GM12864 (cell line): ENCODE data around the gene CYP1A2.

Source experiments
- DNase-seq: peaks from one replicate; pipeline ENCODE4 v3.0.0-alpha.2; 2011; ENCODE audit warnings: low read depth
- H3K4me3 ChIP-seq: 2 replicates; pipeline ENCODE4 v1.5.1; 2011; ENCODE audit warnings: mild to moderate bottlenecking, low read depth, low read length, control low read depth
- CTCF ChIP-seq: IDR thresholded peaks from 2 replicates; pipeline ENCODE4 v1.5.1; 2011; ENCODE audit warnings: low read depth, mild to moderate bottlenecking, moderate library complexity, low read length, control low read depth, inconsistent platforms; ENCODE audit errors: missing control alignments

The CYP1A2 gene

GRCh38 chr15:74781431-74782258 lies 33.0 kb downstream of the CYP1A2 start, which contains the start of gene CSK:
Gene CSK, plus strand, starts transcription at chr15:74782080. Its CDS starts 16,218 bp downstream, at chr15:74798298.
- DNase-seq: no peak
- TF ChIP-seq CTCF: peak; percentile 62
- peak within 1 kb of the TSS; percentile 95 for H3K4me3 ChIP-seq

- DNase-seq: no peak
- peak overlapping the region; percentile 95 for H3K4me3 ChIP-seq
- TF ChIP-seq CTCF: no peak
Measured at GRCh38 chr15:74782259-74783071, 33.8 kb downstream of the CYP1A2 start.

- no peak for TF ChIP-seq CTCF
- no peak for DNase-seq
- H3K4me3 ChIP-seq: peak overlapping the region; percentile 95
Measured at GRCh38 chr15:74783072-74783807, 34.6 kb downstream of the CYP1A2 start.

GRCh38 chr15:74783808-74784175 lies 35.1 kb downstream of the CYP1A2 start:
- peak overlapping the region; percentile 95 for H3K4me3 ChIP-seq
- no peak for TF ChIP-seq CTCF
- DNase-seq: no peak

GRCh38 chr15:74784426-74785193 lies 36.0 kb downstream of the CYP1A2 start:
- H3K4me3 ChIP-seq: peak overlapping the region; percentile 95
- TF ChIP-seq CTCF: no peak
- DNase-seq: no peak
